ENCODE results near the gene CELF2.

The CELF2 gene

GRCh38 chr10:11135709-11136108 lies 118.0 kb downstream of the CELF2 start:
- no peak for DNase-seq

GRCh38 chr10:11138314-11139033 lies 120.8 kb downstream of the CELF2 start:
- no peak for DNase-seq

- no peak for DNase-seq
Observed at GRCh38 chr10:11140963-11141362, 123.3 kb downstream of the CELF2 start.

GRCh38 chr10:11141571-11142091 lies 124.0 kb downstream of the CELF2 start:
- DNase-seq: no peak

- no peak for DNase-seq
Observed at GRCh38 chr10:11142777-11143176, 125.1 kb downstream of the CELF2 start.

GRCh38 chr10:11143242-11143641 lies 125.6 kb downstream of the CELF2 start:
- DNase-seq: no peak

- no peak for DNase-seq
Observed at GRCh38 chr10:11144626-11145494, 127.2 kb downstream of the CELF2 start.

GRCh38 chr10:11145495-11145855 lies 127.8 kb downstream of the CELF2 start:
- no peak for DNase-seq

GRCh38 chr10:11146402-11147171 lies 128.9 kb downstream of the CELF2 start:
- peak; percentile 43 for DNase-seq

- no peak for DNase-seq
Observed at GRCh38 chr10:11147722-11148121, 130.1 kb downstream of the CELF2 start.

- DNase-seq: peak; percentile 9
Observed at GRCh38 chr10:11148142-11149028, 130.7 kb downstream of the CELF2 start.

- DNase-seq: peak; percentile 25
Observed at GRCh38 chr10:11149807-11150141, 132.1 kb downstream of the CELF2 start.

GRCh38 chr10:11150231-11150731 lies 132.6 kb downstream of the CELF2 start:
- no peak for DNase-seq

- no peak for DNase-seq
Observed at GRCh38 chr10:11150879-11151415, 133.3 kb downstream of the CELF2 start.

GRCh38 chr10:11152801-11153200 lies 135.1 kb downstream of the CELF2 start:
- no peak for DNase-seq

- DNase-seq: no peak
Observed at GRCh38 chr10:11153245-11153644, 135.6 kb downstream of the CELF2 start.

- DNase-seq: no peak
Observed at GRCh38 chr10:11153766-11154165, 136.1 kb downstream of the CELF2 start.

- peak; percentile 22 for DNase-seq
Observed at GRCh38 chr10:11154333-11154732, 136.7 kb downstream of the CELF2 start.

GRCh38 chr10:11154849-11155498 lies 137.3 kb downstream of the CELF2 start:
- DNase-seq: peak; percentile 50

- DNase-seq: no peak
Observed at GRCh38 chr10:11156480-11156879, 138.8 kb downstream of the CELF2 start.

Data from fibroblast of skin of scalp (primary cell).